OCI-LY1 (cell line): Measurements from ENCODE around the gene LRRFIP2.

ENCODE experiments used
- CTCF ChIP-seq: fragments of 200-600 bp; sonication (generic), shearing (Covaris generic); IDR thresholded peaks from 2 replicates; pipeline ENCODE4 v1.5.1; 2017; ENCODE audit warnings: mild to moderate bottlenecking, antibody characterized with exemption, low read length, moderate library complexity, mixed read lengths
- EZH2 ChIP-seq: fragments of 200-600 bp; sonication (generic), shearing (Covaris generic); IDR thresholded peaks from 2 replicates; pipeline ENCODE4 v1.8.0; 2017; ENCODE audit warnings: borderline replicate concordance, mixed run types, mild to moderate bottlenecking, antibody characterized with exemption, low read length, moderate library complexity, mixed read lengths

GRCh38 chr3:37171144-37171543 is 3.2 kb downstream of the LRRFIP2 start:
- TF ChIP-seq CTCF = no peak
- no peak for TF ChIP-seq EZH2
